GM18520 (cell line): ENCODE results near the gene TLDC2.
"Not testable (repeated sequence)": the region's sequence is repeated elsewhere in the genome, so short reads cannot be mapped to it uniquely, and the experiment has no call there.

Source experiments
- ATAC-seq: cut with Tn5 transposase; IDR thresholded peaks from one replicate; pipeline ENCODE4 v1.9.1; 2021; ENCODE audit not compliant: unreplicated experiment

TLDC2 gene

DNA sequence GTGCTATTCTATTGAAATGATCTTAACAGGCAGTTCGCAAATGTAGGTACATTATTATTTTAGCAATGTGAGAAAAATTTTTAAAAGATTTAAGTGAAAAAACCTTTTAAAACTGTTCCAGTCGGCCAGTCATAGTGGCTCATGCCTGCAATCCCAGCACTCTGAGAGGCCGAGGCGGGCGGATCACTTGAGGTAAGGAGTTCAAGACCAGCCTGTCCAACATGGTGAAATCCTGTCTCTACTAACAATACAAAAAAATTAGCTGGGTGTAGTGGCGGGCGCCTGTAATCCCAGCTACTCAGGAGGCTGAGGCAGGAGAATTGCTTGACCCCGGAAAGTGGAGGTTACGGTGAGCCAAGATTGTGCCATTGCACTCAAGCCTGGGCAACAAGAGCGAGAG lies 29.6 kb downstream of the TLDC2 start:
- ATAC-seq, result not testable (repeated sequence)

DNA sequence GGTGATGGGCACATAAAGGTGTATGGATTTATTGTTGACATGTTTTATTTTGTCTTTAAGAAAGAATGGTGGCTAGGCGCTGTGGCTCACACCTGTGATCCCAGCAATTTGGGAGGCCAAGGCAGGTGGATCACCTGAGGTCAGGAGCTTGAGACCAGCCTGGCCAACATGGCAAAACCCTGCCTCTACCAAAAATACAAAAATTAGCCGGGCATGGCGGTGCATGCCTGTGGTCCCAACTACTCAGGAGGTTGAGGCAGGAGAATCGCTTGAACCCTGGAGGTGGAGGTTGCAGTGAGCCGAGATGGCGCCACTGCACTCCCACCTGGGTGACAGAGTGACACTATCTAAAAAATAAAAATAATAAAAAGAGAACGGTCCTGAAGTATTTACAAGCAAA lies 30.1 kb downstream of the TLDC2 start:
- not testable (repeated sequence) for ATAC-seq

GRCh38 chr20:36908603-36909002 lies 32.7 kb downstream of the TLDC2 start:
- ATAC-seq, result no peak

DNA sequence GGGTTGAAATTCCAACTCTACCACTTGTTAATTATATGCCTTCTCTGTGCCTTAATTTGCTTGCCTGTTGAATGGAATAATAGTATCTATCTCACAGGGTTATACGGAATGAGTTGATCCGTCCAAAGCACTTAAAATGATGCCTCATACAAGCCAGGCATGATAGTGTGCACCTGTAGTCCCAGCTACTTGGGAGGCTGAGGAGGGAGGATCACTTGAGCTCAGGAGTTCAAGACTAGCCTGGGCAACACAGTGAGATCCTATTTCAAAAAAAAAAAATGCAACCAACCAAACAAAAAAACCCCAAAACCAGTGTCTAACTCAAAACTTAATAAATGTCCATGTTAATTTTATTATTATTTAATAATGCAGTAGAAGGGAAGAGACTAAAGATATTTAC lies 40.3 kb downstream of the TLDC2 start:
- no peak for ATAC-seq

- no peak for ATAC-seq
Observed at GRCh38 chr20:36917240-36917639, 41.3 kb downstream of the TLDC2 start.

DNA sequence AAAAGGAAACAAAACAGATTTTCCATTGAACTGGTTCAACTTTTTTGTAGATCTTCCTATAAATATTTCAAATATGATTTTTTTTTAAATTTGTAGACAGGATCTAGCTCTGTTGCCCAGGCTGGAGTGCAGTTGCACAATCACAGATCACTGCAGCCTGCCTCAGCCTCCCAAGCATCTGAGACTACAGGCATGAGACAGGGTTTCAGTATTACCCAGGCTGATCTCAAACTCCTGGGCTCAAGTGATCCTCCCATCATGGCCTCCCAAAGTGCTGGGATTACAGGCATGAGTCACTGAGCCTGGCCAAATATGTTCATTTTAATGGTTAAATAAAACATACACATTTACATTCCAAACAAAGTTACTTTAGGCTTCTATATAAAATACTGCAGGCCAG lies 42.0 kb downstream of the TLDC2 start:
- no peak for ATAC-seq

- no peak for ATAC-seq
Observed at GRCh38 chr20:36919715-36920333, 43.9 kb downstream of the TLDC2 start.

- no peak for ATAC-seq
Observed at GRCh38 chr20:36920334-36920730, 44.4 kb downstream of the TLDC2 start.

DNA sequence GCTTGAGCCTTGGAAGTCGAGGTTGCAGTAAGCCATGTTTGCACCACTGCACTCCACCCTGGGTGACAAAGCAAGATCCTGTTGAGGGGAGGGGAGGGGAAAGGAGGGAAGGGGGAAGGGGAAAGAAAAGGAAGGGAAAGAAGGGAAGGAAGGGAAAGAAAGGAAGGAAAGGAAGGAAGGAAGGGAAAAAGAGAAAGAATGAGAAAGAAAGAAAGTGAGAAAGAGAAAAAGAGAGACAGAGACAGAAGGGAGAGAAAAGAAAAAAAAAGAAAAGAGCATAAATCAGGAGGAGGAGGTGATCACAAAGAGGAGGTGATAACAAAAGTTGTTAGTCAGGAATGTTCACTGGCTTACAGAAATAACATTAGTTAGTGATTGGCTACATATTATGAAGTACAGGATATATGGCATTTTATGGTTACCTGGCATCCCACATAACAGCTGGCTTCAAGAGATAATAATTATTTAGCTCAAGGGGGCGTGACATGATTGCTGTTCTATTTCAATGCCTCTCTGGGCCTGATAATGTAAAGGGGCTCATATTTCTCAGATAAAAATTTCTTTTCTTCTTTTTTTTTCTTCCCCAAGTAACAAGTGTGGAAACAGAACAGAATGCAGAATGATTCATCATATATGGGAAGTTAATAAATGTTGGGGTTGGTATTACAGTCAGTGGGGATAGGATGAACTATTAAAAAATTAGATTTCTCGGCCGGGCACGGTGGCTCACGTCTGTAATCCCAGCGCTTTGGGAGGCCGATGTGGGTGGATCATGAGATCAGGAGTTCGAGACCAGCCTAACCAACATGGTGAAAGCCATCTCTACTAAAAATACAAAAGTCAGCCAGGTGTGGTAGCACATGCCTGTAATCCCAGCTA lies 48.5 kb downstream of the TLDC2 start:
- ATAC-seq, result no peak

GRCh38 chr20:36925234-36925633 lies 49.3 kb downstream of the TLDC2 start:
- ATAC-seq, result no peak

DNA sequence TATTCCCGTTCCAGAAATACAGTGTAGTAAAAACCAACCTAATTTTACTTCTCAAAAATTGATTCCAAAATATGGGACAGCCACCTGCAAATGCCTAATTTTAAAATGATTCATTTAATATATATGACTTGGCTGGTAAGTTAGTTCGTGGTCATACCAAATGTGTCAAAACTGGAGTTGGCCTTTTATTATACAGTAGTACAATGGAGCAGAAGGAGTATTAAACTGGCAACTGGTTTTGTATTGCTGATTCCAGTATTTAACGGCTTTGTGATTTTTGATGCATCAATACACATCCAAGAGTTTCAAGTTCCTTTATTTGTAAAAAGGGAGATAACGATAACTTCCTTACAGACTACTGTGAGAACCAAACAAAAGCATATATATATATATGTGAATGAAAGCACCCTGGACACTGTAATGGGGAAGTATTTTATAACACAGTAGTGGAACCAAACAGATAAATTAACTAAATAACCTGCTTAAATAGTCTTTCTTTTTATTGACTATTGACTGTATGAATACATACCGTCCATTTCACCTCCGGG lies 50.8 kb downstream of the TLDC2 start:
- ATAC-seq, result no peak

DNA sequence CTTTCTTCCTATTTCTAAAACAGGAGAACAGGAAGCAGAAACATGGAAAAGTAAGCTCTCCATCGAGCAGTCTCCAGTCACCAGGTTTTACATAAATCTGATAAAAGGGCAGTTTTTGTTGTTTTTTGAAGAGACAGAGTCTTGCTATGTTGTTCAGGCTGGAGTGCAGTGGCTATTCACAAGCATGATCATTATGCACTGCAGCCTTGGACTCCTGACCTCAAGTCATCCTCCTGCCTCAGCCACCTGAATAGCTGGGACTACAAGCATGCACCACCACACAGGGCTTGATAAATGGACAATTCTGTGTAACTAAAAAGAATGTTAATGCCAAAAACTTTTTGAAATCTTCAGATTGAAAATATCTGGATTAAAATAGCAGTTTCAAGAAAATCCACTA lies 51.8 kb downstream of the TLDC2 start:
- no peak for ATAC-seq

- ATAC-seq, result no peak
Observed at GRCh38 chr20:36929290-36929689, 53.4 kb downstream of the TLDC2 start.

GRCh38 chr20:36929691-36930090 lies 53.8 kb downstream of the TLDC2 start:
- no peak for ATAC-seq

DNA sequence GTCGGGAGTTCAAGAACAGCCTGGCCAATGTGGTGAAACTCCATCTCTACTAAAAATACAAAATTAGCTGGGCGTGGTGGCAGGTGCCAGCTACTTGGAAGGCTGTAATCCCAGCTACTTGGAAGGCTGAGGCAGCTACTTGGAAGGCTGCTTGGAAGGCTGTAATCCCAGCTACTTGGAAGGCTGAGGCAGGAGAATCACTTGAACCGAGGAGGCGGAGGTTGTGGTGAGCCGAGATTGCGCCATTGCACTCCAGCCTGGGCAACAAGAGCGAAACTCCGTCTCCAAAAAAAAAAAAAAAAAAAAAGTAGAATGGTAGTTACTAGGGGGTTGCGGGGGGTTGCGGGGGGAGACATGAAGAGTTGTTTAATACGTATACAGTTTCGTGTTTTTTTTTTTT lies 56.1 kb downstream of the TLDC2 start:
- not testable (repeated sequence) for ATAC-seq

DNA sequence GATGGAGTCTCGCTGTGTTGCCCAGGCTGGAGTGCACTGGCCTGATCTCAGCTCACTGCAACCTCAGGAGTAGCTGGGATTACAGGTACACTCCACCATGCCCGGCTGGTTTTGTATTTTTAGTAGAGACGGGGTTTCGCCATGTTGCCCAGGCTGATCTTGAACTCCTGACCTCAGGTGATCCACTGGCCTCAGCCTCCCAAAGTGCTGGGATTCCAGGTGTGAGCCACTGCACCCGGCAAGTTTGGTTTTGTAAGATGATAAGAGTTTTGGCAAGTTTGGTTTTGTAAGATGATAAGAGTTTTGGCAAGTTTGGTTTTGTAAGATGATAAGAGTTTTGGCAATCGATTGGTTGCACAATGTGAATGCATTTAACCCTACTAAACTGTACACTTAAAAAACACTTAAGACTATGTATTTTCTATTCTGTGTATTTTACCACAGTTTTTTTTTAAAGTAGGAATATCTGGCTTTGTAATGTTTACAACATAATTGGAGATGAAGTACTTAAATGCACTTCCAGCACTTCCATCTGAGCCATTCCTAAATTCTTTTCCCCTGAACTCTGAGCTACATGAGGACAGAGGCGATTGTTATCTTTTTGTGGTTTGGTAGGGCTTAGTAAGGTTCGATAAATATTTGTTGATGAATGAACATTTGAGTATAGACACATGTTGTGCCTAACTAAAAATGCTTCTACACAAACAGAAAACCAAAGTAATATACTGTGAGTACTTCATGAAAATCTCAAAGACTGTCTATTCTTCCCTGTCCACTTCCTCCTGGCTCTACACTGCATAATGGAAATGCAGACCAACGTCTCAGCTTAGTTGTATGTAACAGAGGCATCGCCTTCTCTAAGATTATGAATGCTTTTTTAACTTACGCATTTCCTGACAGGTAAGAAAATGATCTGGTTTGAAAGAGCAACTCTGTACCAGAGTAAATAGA lies 56.8 kb downstream of the TLDC2 start:
- no peak for ATAC-seq

DNA sequence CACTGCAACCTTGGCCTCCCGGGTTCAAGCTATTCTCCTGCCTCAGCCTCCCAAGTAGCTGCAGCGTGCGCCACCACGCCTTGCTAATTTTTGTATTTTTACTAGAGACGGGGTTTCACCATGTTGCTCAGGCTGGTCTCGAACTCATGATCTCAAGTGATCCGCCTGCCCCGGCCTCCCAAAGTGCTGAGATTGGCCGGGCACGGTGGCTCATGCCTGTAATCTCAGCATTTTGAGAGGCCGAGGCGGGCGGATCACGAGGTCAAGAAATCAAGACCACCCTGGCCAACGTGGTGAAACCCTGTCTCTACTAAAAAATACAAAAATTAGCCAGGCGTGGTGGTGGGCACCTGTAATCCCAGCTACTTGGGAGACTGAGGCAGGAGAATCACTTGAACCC lies 57.6 kb downstream of the TLDC2 start:
- ATAC-seq, result not testable (repeated sequence)

- no peak for ATAC-seq
Observed at GRCh38 chr20:36936341-36936740, 60.4 kb downstream of the TLDC2 start.

GRCh38 chr20:36936761-36937401 lies 60.9 kb downstream of the TLDC2 start:
- not testable (repeated sequence) for ATAC-seq

GRCh38 chr20:36937402-36937770 lies 61.4 kb downstream of the TLDC2 start:
- ATAC-seq, result no peak

- no peak for ATAC-seq
Observed at GRCh38 chr20:36941401-36941835, 65.5 kb downstream of the TLDC2 start.
